ENCODE data around the gene CHM.
A peak's percentile ranks its signal among the peaks of the same experiment; 100 is the strongest.
"Not testable (repeated sequence)": the region's sequence is repeated elsewhere in the genome, so short reads cannot be mapped to it uniquely, and the experiment has no call there.

Gene CHM

GRCh38 chrX:85996555-85996954 is 50.8 kb downstream of the CHM start:
- no peak for DNase-seq

- no peak for DNase-seq
Observed at GRCh38 chrX:85995641-85996040, 51.7 kb downstream of the CHM start.

- no peak for DNase-seq
Observed at GRCh38 chrX:85994797-85995196, 52.6 kb downstream of the CHM start.

GRCh38 chrX:85994228-85994627 is 53.1 kb downstream of the CHM start:
- DNase-seq: no peak

GRCh38 chrX:85993539-85994197 is 53.7 kb downstream of the CHM start:
- no peak for DNase-seq

GRCh38 chrX:85992811-85993229 is 54.5 kb downstream of the CHM start:
- DNase-seq: no peak

GRCh38 chrX:85988353-85988752 is 59.0 kb downstream of the CHM start:
- DNase-seq: no peak

- DNase-seq: no peak
Observed at GRCh38 chrX:85980286-85980685, 67.1 kb downstream of the CHM start.

- no peak for DNase-seq
Observed at GRCh38 chrX:85977218-85977617, 70.1 kb downstream of the CHM start.

GRCh38 chrX:85972351-85972750 is 75.0 kb downstream of the CHM start:
- DNase-seq: not testable (repeated sequence)

GRCh38 chrX:85964744-85965143 is 82.6 kb downstream of the CHM start:
- DNase-seq: no peak

GRCh38 chrX:85963736-85964135 is 83.6 kb downstream of the CHM start:
- peak; percentile 7 to 58 for DNase-seq

GRCh38 chrX:85955510-85955909 is 91.8 kb downstream of the CHM start:
- DNase-seq: no peak

GRCh38 chrX:85944751-85945150 is 102.6 kb downstream of the CHM start:
- DNase-seq: not testable (repeated sequence)

- no peak for DNase-seq
Observed at GRCh38 chrX:85941275-85941674, 106.1 kb downstream of the CHM start.

- DNase-seq: not testable (repeated sequence)
Observed at GRCh38 chrX:85939942-85940341, 107.4 kb downstream of the CHM start.

GRCh38 chrX:85934399-85934798 is 113.0 kb downstream of the CHM start:
- not testable (repeated sequence) for DNase-seq

GRCh38 chrX:85930099-85930498 is 117.3 kb downstream of the CHM start:
- DNase-seq: no peak

GRCh38 chrX:85928606-85929005 is 118.8 kb downstream of the CHM start:
- no peak for DNase-seq

GRCh38 chrX:85927740-85928139 is 119.6 kb downstream of the CHM start:
- no peak for DNase-seq

- DNase-seq: peak; percentile 84 to 92
Observed at GRCh38 chrX:85922821-85923220, 124.5 kb downstream of the CHM start.

GRCh38 chrX:85916656-85917280 is 130.6 kb downstream of the CHM start:
- DNase-seq: not testable (repeated sequence)

- DNase-seq: no peak
Observed at GRCh38 chrX:85914431-85914830, 132.9 kb downstream of the CHM start.

- DNase-seq: no peak
Observed at GRCh38 chrX:85907316-85907715, 140.0 kb downstream of the CHM start.

- DNase-seq: no peak
Observed at GRCh38 chrX:85906399-85906798, 141.0 kb downstream of the CHM start.
